Measurements from ENCODE around the gene MRPS18A.

The MRPS18A gene

GRCh38 chr6:43698584-43699349, 11.2 kb upstream of the MRPS18A start:
- DNase-seq (ENCODE audit: low spot score): no peak

GRCh38 chr6:43697421-43697820, 9.8 kb upstream of the MRPS18A start:
- no peak for DNase-seq (ENCODE audit: low spot score)

DNA sequence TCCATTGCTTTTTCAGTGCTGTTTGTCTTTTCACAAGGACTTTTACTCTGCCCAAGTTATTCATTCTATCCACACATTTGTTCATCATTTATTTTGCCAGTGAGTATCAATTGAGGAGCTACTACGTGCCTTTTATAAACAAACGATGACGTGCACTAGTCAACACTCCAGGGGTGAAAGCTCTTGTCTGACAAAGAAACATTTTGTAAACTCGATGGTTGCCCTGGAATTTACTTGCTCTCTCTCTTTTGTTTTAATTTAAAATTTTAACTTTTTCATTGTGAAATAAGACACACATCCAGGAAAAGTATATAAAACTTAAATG, 8.3 kb upstream of the MRPS18A start:
- DNase-seq (ENCODE audit: low spot score): no peak

DNA sequence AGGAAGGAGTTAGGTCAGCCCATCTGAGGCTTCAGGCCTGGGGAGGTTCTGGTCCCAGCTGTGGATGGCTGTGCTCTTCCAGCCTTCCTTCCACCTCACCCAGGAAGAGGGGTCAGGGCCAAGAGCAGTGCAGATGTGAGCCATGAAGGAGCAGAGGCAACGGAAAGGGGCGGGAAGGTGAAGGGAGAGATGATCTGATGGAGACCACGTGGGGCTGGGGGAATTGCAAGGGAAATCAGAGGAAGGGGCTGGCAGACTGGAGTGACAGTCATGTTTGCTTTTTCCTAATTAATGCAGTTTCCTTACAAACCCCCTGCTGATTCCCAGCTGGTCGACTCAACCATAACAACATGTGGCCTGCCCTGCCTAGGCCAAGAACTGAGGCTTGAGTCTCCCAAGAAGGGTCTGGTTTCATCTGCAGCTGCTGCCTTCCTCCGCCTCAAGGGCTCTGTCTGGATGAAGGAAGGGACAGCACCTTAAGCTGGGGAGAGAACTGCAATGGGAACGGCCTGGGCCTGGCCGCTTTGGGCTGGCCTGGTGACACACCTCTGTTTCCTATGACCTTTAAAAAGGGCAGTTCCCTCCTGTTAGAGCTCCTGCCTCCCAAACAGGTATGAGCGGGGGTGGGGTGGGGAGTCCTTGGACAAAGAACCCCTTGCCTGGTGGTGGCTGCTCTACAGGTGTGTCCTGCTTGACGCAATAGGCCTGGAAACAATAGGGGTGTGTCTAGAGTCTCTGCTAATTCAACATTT, 7.8 kb upstream of the MRPS18A start:
- no peak for DNase-seq (ENCODE audit: low spot score)

DNA sequence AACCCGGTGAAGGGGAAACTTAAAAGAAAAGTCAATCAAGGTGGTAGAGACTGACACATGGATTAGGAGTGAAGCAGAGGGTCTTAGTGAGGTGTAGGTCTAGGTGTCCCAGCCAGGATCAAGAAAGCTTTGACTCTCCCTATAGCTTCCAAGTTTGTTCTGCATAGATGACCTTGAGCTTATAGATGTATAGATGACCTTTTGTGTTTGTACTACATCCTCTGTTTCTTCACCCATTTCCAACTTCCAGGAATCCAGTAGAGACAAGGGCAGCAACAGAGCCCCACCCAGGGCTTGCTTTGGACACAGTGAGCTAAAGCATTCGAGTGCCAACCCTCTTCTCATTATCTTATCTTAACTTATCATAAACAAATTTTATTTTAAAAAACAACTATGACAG, 1.8 kb upstream of the MRPS18A start:
- no peak for DNase-seq (ENCODE audit: low spot score)

GRCh38 chr6:43687079-43687436, 533 bp downstream of the MRPS18A start:
- no peak for DNase-seq (ENCODE audit: low spot score)

DNA sequence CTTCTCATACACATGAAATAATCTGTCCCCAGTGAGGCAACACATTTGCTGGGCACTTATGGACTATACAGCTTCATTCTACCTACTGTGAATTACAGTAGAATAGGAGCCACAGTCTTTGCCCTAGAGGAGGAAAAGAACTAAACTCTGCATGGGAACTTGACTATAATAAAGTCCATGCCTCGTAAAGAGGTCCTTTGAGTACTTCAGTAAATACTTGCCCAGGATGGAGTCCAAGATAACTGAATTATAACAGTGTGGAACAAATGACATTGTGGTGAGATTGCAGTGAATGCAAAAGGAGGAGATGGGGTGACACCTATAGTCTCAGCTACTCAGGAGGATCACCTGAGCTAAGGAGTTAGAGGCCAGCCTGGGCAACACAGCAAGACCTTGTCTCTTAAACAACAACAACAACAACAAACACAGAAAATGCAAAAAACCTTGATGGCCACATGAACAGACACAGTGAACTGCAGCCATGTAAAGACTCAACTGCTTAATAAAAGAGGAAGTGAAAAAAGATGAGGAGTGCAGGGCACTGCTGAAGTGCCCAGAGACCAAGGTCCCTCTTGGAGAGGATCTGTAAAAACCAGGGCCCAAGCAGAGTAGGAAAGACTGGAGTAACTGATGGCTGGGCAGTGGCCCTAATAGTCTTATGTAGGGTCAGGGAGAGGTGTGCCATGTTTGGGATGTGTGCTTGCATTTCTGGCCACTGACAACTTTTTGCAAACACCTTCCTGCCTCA, 3.7 kb downstream of the MRPS18A start:
- no peak for DNase-seq (ENCODE audit: low spot score)

GRCh38 chr6:43682724-43683429, 4.7 kb downstream of the MRPS18A start:
- no peak for DNase-seq (ENCODE audit: low spot score)

GRCh38 chr6:43681303-43681702, 6.3 kb downstream of the MRPS18A start:
- no peak for DNase-seq (ENCODE audit: low spot score)

DNA sequence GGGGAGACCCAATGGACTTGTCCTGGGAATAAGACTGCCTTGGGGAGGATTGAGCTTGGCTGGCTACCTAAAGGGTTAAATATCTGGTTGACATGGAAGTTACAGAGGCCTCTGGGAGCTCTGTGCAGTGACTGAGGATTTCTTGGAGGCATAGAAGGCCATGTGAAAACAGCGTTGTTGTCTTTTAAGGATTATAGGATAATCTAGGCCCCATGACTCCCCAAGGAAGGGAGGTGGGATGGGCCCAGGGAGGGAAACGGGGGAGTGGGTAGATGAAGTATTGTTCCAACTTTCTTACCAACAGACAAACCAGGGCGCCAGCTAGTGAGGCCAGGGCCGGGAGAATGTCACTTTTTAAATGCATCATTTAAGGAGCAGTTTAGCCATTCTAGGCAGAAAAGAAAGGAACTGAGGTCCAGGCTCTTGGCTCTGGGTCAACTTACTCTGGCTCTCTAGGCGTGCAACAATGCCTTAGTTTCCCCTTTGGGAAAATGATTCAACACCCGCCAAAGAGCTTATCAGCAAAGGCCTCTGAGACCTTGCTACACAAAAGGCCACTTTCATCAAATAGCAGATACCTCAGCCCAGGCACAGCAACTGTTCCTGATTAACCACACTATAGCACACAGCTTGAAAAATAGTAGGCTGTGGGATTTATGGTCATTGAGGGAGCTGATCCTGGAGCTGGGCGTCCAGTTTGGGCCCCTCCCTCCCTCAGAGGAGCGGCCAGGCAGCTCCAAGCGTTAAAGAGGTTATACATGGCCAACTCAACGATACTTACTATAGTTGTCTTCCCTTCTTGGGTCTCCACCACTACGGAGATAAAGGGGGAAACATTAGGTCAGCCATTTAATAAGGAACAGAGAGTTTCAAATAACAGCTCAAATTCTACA, 7.0 kb downstream of the MRPS18A start:
- no peak for DNase-seq (ENCODE audit: low spot score)

- DNase-seq (ENCODE audit: low spot score): no peak
Observed at GRCh38 chr6:43679057-43679456, 8.5 kb downstream of the MRPS18A start.

GRCh38 chr6:43678341-43678740, 9.2 kb downstream of the MRPS18A start:
- DNase-seq (ENCODE audit: low spot score): no peak

GRCh38 chr6:43677759-43678158, 9.8 kb downstream of the MRPS18A start:
- no peak for DNase-seq (ENCODE audit: low spot score)

DNA sequence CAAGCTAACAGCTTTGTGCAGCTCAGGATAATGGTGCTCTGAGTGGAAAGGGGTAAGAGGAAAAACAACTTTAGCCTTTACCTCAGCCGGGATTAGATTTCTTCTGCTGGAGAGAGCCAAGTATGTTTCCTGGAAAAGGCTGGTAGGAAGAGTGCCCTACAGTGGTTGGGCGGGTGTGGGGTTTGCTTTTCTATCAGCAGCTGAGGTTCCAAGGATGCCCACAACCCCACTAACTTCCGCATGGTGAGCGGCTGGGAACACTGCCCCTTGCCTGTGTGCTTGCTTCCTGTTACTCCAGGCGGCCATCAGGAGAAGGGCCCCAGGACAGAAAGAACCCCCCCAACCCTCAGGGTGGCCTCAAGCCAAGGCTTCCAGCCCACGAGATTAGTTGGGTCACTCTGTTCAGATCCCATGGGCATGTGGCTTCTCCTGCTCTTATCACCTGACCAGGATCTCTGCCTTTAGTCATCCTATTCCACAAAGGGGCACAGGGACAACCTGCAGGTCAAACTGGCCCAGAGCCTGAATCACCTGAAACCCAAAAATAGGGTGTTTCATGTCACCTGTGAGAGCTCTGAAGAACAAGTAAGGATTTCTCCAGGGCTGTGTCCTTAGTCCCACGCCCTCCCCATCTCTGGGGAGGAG, 10.5 kb downstream of the MRPS18A start:
- DNase-seq (ENCODE audit: low spot score): no peak

DNA sequence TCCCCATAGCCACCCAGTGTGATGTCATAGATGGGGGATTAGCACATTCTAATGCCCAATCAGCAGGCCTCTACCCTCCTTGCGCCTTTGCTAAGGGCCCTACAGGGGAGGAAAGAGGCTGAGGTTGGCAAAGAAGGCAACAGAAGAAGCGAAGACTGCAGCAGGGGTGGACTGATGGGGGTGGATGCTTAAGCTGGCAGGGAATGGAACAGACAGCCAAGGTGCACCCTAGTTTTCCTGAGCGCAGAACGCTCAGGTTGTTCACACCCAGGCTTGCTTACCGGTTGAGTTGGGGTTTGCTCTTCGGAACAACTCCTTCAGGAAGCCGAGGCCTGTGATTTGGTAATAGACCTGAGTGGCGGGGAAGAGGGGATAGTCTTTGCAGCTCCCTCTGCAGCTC, 12.7 kb downstream of the MRPS18A start:
- no peak for DNase-seq (ENCODE audit: low spot score)

GRCh38 chr6:43674291-43674690, 13.3 kb downstream of the MRPS18A start:
- no peak for DNase-seq (ENCODE audit: low spot score)

DNA sequence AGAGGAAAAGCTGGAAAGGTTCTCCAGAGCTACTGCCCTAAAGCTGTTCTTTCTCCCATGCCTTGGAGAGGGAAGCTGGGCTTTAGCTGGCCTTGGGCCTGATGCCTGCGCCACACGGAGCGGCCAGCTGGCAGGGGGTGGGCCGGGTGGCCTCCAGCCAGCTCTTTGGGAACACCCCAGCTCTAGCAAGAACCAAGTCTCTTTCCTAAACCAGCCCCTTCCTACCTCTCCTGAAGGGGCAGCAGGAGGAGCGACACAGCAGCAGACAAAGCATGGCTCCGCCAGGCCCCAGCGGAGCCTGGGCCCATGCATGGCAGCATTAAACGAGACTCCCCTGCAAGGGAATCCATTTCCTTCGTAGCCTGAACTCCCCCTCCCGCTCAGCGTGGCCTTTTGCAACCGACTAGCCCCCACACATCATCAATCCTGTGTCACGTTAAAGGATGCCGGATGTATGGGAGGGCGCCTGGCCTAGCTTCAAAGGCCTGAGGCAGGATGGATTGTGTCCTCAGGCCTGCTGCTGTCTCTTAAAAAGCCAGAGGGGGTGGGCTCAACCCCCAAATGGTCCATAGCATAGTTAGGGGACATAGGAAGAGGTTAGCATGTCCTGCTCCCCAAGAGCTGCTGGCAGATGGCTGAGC, 14.0 kb downstream of the MRPS18A start:
- no peak for DNase-seq (ENCODE audit: low spot score)

DNA sequence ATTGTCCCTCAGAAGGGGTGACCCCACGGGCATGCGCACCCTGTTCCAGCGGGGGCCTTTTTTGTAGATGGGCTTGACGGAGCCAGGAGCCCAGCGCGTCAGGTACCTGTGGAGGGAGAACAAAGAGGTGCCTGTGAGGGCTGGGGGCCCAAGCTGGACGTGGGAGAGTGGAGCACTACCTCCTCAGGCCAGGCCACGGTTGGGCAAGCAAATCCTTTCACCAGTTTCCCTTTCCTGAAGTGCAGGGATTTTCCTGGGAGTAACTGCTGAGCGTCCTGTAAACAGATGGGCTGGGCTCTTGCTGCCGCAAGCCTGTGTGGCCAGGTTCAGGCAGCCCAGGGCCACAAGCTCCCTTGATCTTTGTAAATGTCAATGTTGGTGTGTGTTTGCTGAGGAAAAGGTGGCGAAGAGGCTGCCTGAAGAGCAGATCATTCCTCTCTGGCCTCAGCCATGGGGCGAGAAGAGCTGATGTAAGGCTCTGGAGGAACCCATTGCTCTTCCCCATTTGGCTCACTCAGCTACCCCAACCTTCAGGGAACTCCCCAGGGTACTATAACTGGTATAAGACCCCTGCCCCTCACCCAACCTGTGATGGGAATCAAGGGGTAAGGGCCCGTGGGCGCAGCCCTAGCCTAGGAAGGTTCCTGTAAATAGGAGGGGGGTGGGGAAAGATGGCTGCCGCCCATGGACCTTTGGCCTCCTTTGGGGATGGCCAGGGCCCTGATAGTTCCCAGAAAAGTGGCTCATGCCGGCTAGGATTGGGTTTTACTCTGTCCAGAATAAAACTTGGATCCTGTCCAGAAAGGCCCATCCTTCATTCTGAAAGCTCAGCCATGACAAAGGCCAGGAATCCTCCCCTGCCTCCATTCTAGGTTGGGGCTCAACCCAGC, 15.5 kb downstream of the MRPS18A start:
- DNase-seq (ENCODE audit: low spot score): no peak

- no peak for DNase-seq (ENCODE audit: low spot score)
Observed at GRCh38 chr6:43671011-43671800, 16.4 kb downstream of the MRPS18A start.

All from hematopoietic multipotent progenitor cell treated with erythropoietin and hydrocortisone succinate and interleukin-3 and kit ligand, for 17 days (in vitro differentiated cells).